ENCODE results near the gene UBE2O.

Gene UBE2O

DNA sequence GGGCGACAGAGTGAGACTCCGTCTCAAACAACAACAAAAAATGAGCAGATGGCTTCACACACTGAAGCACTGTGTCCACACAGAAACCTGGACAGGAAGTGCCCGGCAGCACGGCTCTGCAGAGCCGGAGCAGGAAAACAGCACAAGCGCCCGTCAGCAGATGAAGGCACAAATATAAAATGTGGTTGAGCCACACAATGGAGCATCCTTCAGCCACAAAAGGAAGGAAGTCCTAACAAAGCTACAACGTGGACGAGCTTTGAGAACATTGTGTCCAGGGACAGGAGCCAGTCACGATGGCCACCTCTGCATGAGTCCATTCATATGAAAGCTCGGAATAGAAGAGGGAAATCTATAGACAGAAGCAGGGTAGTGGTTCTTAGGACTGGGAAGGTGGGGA, 32.6 kb upstream of the UBE2O start:
- no peak for DNase-seq (ENCODE audit: low read depth)

GRCh38 chr17:76484228-76484725, 31.3 kb upstream of the UBE2O start:
- DNase-seq (ENCODE audit: low read depth) = no peak

GRCh38 chr17:76481071-76481655, 28.2 kb upstream of the UBE2O start:
- DNase-seq (ENCODE audit: low read depth) = no peak

DNA sequence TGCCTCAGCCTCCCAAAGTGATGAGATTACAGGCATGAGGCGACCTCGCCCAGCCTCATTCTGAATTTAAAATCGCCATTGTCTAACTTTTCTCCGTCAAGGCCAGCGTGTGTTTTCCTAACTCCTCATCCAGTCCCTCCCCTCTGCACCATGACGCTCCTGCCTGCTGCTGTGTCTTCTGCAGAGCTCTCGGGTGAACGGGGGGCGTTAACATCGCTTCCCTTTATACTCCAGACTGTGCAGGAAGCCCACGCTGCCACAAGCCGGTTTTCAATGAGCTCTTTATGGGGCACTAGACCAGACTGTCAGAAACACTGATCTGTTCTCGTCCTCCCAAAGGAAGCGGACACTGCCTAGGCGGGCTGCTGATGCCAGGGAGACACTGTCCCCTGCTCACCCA, 27.7 kb upstream of the UBE2O start:
- no peak for DNase-seq (ENCODE audit: low read depth)

DNA sequence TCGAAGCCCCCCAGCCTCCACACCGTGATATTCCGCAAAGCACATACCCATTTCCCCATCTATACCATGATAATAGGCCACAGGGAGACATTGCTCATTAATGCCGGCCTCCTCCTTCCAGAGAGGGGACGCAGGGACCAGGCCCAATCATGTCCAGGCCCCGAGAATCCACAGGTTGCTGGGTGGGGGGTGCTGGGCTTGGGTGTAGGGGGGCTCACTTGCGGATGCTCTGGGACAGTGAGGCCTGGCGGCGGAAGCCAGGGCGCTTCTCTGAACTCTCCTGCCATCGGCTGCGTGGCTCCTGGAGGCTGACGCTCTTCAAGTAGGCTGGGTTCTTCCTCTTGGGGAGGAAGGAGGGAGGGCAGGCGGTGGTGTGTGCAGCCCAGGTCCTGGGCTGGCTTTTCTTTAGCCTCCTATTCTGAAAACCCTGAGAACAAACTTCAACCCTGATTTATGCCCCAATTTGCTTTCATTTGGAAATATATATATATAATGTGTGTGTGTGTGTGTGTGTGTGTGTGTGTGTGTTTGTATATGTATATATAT, 26.6 kb upstream of the UBE2O start:
- DNase-seq (ENCODE audit: low read depth) = no peak

DNA sequence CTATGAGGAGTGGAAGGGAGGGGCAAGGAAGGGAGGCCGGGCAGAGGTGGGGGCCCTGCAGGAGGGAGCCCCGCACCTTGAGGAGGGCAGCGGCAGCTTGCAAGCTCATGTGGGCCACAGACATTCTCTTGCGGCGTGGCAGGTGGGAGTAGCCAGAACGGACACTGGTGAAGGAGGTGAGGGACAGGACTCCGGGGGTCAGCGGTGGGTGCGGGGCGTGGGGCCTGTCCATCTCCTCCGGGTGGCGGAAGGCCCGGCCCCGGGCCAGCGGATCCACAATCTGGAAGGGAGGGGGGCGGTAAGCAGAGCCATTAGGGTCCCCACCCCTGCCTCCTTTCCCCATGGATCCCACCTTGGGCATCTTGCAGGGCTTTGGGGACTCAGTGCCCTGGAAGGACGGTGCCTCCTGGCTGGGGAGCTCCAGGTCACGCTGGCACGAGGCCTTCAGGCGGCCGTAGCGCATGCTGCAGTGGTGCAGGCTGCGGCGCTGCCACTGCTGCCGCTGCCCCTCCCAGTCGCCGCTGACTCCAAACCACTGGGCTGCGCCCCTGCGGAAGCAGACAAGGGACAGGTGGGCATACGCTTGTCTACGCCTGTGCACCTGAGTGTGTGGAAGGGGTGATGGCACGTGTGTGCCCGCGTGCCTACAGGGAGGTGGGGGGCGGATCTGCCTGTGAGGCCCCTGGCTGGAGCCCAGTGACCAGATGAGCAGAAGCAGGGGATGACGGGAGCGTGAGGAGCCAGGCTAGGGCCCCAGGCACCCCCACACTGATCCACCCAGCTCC, 26.0 kb upstream of the UBE2O start:
- no peak for DNase-seq (ENCODE audit: low read depth)

- no peak for DNase-seq (ENCODE audit: low read depth)
Measured at GRCh38 chr17:76478097-76478496, 25.1 kb upstream of the UBE2O start.

DNA sequence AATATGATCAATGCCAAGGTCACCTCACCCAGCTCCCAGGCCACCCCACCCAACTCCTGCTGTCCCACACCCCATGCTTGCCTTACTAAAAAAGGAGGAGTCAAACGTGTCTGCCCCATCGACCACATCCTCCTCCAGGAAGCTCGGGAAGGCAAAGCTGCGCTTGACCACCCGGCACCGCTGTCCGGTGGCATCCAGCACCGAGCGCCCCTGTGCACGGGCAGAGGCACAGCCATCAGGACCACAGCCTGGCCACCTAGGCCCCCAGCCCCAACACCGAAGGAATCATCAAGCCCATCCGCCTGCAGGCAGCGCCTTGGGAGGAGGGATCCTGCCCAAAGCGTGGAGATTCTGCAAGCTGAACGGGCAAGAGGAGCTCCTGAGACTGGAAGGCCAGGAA, 24.6 kb upstream of the UBE2O start:
- DNase-seq (ENCODE audit: low read depth) = no peak

DNA sequence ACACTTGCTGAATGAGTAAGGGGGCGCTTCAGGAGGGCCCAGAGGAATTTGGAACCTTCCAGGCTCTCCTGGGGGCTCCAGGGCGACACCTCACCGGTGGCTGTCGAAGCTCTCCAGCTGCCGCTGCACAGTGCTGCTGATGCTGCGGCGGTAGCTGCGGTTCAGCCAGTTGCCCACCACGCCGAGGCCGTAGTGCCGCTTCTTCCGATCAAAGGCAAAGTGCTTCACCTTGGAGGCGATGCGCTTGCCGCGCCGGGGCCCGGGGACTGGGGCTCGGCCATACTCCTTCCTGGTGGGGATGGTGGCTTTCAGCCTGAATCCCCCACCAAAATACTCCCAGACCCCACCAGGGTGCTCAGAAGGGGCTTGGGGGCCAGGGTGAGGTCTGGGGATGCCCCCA, 23.8 kb upstream of the UBE2O start:
- no peak for DNase-seq (ENCODE audit: low read depth)

DNA sequence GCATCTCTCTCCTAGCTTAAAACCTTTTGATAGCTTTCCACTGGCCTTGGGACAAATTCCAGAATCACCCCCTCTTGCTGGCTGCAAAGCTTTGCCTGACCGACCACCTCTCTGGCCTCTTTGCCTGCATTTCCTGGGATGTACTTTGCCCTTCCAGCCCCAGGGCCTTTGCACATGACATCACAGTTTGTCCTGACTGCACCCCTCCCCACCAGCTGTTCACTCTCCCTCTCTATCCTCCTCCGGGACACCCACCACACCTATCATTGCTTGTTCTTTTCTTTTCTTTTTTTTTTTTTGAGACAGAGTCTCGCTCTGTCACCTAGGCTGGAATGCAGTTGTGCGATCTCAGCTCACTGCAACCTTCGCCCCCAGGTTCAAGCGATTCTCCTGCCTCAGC, 22.4 kb upstream of the UBE2O start:
- DNase-seq (ENCODE audit: low read depth) = no peak

- DNase-seq (ENCODE audit: low read depth) = no peak
Measured at GRCh38 chr17:76474894-76475293, 21.9 kb upstream of the UBE2O start.

GRCh38 chr17:76474238-76474637, 21.3 kb upstream of the UBE2O start:
- no peak for DNase-seq (ENCODE audit: low read depth)

DNA sequence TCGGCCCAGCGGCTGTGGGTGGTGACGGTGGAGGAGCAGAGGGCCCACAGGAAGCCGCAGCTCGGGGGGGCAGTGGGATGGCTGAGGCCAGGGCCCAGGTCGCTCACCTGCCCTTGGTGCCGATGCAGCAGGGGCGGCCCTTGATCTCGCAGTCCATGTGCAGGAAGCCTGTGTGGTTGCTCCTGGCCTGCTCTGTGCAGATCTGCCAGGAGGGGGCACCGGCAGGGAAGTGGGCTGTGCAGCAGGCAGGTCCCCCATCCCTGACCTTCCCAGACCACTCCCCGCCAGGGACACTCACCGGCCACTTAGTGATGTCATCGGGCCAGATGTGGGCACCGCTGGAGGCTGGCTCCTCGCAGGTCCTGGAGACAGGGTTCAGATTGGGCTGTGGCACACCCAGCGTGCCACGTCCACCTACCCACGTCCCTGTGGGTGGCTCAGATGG, 20.6 kb upstream of the UBE2O start:
- DNase-seq (ENCODE audit: low read depth) = no peak

GRCh38 chr17:76472726-76473125, 19.8 kb upstream of the UBE2O start:
- no peak for DNase-seq (ENCODE audit: low read depth)

DNA sequence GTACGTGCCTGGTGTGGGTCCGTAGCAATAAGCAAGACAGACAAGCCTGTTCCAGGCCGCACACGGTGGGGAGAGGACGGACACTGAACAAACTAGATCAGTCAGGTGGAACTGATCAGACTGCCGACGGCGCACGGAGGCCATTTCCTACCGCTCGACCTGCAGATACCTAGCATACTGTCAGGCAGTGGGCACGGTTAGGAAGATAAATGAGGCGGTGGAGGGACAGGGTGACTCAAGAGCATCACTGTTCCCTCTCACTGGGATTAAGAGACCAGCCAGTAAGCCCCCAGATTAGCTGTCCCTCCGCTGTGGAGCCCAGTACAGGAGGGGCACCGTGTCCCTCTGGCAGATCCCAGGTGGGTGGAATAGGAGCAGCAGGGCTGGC, 19.3 kb upstream of the UBE2O start:
- DNase-seq (ENCODE audit: low read depth) = no peak

GRCh38 chr17:76471498-76472257, 18.7 kb upstream of the UBE2O start:
- DNase-seq (ENCODE audit: low read depth) = no peak

DNA sequence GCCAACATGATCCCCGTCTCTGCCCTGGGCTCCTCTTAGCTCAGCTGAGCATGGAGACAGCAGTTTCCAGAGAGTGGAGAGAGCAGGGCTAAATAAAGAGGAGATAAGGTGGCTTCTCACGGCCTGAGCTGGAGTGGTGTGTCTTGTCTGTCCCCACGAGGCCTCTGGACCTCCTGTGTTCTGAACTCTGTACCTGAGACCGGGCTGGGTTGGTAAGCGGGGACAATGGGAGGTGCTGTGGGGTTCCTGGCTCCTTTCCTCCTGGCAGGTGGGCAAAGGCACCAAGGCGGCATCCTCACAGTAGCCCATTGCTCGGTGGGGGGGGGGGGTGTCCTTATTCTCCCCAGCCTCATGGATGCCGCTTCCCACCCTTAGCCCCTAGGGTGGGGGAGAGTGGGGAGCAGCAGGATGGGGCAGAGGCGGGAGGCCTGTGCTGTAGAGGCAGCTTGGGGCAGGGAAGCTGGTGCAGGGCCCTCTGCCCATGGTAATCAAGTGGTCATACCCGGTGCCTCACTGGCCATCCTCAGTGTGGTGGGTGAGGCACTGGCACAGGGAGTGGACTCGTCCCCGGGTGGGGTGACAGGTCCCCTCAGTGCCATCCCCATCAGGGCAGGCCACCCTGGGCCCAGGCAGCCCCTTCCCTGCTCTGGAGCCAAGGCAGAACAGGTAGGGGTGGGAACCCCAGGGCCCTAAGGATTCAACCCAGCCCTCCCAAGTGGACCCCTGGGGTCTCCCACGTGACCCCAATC, 17.2 kb upstream of the UBE2O start:
- no peak for DNase-seq (ENCODE audit: low read depth)

DNA sequence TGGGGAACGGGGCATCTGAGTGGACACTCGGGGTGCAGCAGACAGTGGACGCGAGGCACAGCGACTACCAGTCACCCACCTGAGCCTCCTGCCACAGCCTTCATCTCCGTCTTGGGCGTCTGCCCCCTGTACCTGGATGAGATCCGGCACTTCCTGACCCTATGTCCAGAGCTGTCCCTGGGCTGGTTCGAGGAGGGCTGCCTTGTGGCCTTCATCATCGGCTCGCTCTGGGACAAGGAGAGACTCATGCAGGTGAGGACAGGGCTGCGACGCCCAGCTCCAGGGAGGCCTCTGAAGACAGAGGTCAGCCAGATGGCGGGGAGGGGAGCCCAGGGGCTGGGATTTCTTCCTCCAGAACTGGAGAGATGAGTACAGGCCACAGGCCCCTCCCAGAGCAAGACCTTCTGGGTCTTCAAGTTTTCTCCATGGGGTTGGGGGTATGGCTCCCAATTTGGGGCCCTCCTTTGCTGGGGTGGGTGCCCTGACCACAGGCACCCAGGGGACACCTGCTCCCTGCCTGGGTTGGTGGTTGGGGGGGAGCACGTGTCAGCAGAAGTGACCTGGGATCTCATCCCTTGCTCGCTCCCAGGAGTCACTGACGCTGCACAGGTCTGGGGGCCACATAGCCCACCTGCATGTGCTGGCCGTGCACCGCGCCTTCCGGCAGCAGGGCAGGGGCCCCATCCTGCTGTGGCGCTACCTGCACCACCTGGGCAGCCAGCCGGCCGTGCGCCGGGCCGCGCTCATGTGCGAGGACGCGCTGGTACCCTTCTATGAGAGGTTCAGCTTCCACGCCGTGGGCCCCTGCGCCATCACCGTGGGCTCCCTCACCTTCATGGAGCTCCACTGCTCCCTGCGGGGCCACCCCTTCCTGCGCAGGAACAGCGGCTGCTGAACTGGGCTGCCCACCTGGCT, 16.4 kb upstream of the UBE2O start:
- no peak for DNase-seq (ENCODE audit: low read depth)

DNA sequence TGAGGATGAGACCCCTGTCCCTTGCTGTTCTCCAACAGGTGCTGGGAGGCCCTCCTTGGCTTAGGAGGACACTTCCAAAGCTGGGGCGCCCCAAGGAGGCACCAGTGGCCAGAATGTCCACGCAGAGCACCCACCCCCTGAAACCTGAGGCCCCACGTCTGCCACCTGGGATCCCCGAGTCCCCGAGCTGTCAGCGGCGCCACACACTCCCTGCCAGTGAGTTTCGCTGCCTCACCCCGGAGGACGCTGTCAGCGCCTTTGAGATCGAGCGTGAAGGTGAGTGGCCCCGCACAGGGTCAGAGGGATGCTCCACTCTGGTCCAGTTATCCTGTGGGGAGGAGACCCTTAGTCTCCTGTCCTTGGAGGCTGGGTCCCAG, 15.7 kb upstream of the UBE2O start:
- DNase-seq (ENCODE audit: low read depth) = no peak

DNA sequence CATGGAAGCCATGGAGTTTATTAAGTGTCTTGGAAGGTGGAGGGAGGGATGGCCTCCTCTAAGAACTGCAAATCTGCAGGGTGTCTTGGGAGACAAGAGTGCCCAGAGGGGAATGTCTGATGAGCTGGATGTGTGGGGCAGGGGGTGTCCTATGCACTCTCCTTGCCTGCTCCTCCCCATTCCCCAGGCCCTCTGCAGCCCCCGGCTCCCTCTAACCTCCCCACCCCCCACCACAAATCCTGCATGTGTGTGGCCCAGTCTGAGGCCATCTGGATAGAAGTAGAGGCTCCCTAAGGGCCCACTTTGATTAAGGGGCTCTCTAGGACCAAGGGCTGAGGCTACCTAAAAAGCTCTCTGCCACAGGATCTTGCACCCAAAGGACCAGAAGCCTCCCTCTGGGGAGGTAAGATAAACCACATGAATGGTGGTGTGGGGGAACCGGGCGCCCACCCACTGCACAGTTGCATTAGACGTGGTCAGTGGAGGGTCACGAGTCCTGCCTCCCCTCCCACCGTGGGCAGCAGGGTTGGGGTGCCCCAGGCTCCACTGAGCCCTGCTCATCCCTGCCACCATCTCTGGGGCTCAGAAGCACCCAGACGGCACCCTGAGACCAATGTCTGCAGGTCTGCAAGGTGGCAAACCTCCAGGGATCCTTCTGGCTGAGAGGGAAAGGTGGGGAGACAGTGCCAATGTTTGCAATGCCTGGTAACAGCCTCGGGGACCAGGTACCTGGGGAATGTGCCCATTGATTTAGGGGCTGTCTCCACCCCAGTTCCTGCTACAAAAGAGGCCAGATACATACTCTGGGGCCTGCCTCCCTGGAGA, 15.1 kb upstream of the UBE2O start:
- DNase-seq (ENCODE audit: low read depth) = no peak

All from iris pigment epithelial cell (primary cell).